HUDEP-2 (cell line): ENCODE results near the gene C16orf92.
A peak's percentile ranks its signal among the peaks of the same experiment; 100 is the strongest.

ENCODE experiments used
- DNase-seq, 76 experiments: peaks; one replicate each; lab custom pipeline; 2025; ENCODE audit not compliant: unreplicated experiment in 76 of 76; lab: John Stamatoyannopoulos, UW

The C16orf92 gene

GRCh38 chr16:29988346-29989075 is 34.5 kb upstream of the C16orf92 start:
- DNase-seq = no peak

- DNase-seq = no peak
Observed at GRCh38 chr16:29989111-29989858, 33.7 kb upstream of the C16orf92 start.

GRCh38 chr16:29990034-29990433 is 33.0 kb upstream of the C16orf92 start:
- DNase-seq = no peak

- no peak for DNase-seq
Observed at GRCh38 chr16:29990883-29991570, 32.0 kb upstream of the C16orf92 start.

- DNase-seq = no peak
Observed at GRCh38 chr16:29991571-29991904, 31.5 kb upstream of the C16orf92 start.

GRCh38 chr16:29992344-29992967 is 30.5 kb upstream of the C16orf92 start:
- peak in 32 of 76 experiments; percentile 6 to 72 (median 36) for DNase-seq

- DNase-seq = no peak
Observed at GRCh38 chr16:29993191-29993902, 29.7 kb upstream of the C16orf92 start.

- DNase-seq = no peak
Observed at GRCh38 chr16:29993903-29994599, 28.9 kb upstream of the C16orf92 start.

- DNase-seq = peak in 46 of 76 experiments; percentile 12 to 74 (median 57)
Observed at GRCh38 chr16:29994600-29995323, 28.2 kb upstream of the C16orf92 start.

GRCh38 chr16:29995324-29995910 is 27.6 kb upstream of the C16orf92 start, which contains the start of gene HIRIP3:
TSS of gene HIRIP3 (minus strand) at chr16:29995617. CDS start at chr16:29995605, 12 bp downstream.
- peak in 73 of 76 experiments; percentile 22 to 92 (median 76) for DNase-seq

- DNase-seq = peak in 75 of 76 experiments; percentile 20 to 98 (median 95)
Observed at GRCh38 chr16:29995911-29996765, 26.9 kb upstream of the C16orf92 start, which contains the start of gene INO80E. TSS of gene INO80E (plus strand) at chr16:29996241. CDS start at chr16:29996311, 70 bp downstream.

GRCh38 chr16:29996766-29997250 is 26.2 kb upstream of the C16orf92 start:
- DNase-seq = peak in 1 of 76 experiments; percentile 4

GRCh38 chr16:29999605-30000004 is 23.4 kb upstream of the C16orf92 start:
- no peak for DNase-seq

GRCh38 chr16:30000735-30001631 is 22.0 kb upstream of the C16orf92 start:
- DNase-seq = no peak

GRCh38 chr16:30002614-30003346 is 20.2 kb upstream of the C16orf92 start:
- DNase-seq = no peak
